Thoracic aorta endothelial cell (primary cell): ENCODE results near the gene PDK2. TPM values are rescaled to one million over a fixed set of nuclear protein-coding genes. Genes with fewer than 3 reads are reported as not detected.

Experiments
- total RNA-seq: library from RNA; depleted of rRNA; stranded (reverse); fragments of >200 nt; gene quantifications from 2 replicates; pipeline ENCODE4 v1.2.3, GENCODE V29; 2012

The PDK2 gene
- total RNA-seq: 12.3 and 13.4 TPM in 2 replicates

GRCh38 chr17:50094753-50095619, at the start of gene PDK2:
PDK2 (plus strand) TSS chr17:50095351; CDS start chr17:50095436, 85 bp downstream.

GRCh38 chr17:50055426-50056216, 39.5 kb upstream of the PDK2 start, which contains the start of gene ITGA3:
ITGA3 (plus strand) TSS chr17:50056110; CDS start chr17:50056440, 330 bp downstream.

GRCh38 chr17:50129728-50130558, 34.8 kb downstream of the PDK2 start, which contains the start of gene SAMD14:
SAMD14 (minus strand) TSS chr17:50130160; CDS start chr17:50124959, 5,201 bp downstream.

GRCh38 chr17:50150354-50151040, 55.3 kb downstream of the PDK2 start, which contains the start of gene PPP1R9B:
PPP1R9B (minus strand) TSS chr17:50150677; CDS start chr17:50150513, 164 bp downstream.

Other genes starting within 250 kb of the PDK2 start
- gene TAC4, start 247.3 kb upstream of the PDK2 start, total RNA-seq: not detected in 2 replicates
- gene DLX4, start 126.2 kb upstream of the PDK2 start, total RNA-seq: not detected in 2 replicates
- gene DLX3, start 100.1 kb upstream of the PDK2 start, total RNA-seq: not detected in 2 replicates
- 58.6 and 77.8 TPM in 2 replicates for gene ITGA3, start 39.2 kb upstream of the PDK2 start, total RNA-seq
- gene SAMD14, start 34.8 kb downstream of the PDK2 start, total RNA-seq: 3.1 and 3.7 TPM in 2 replicates
- 35.8 and 45.4 TPM in 2 replicates for gene PPP1R9B, start 55.3 kb downstream of the PDK2 start, total RNA-seq
- not detected in 2 replicates for gene SGCA, start 70.7 kb downstream of the PDK2 start, total RNA-seq
- gene COL1A1, start 106.3 kb downstream of the PDK2 start, total RNA-seq: 0.66 and 1.3 TPM in 2 replicates
- gene TMEM92, start 179.1 kb downstream of the PDK2 start, total RNA-seq: 0.07 TPM in 1 of 2 replicates, not detected in the other